Measurements from ENCODE around the gene PNLIPRP2.

Gene PNLIPRP2

GRCh38 chr10:116683166-116683565 is 62.4 kb downstream of the PNLIPRP2 start:
- DNase-seq (ENCODE audit: low read depth in 2 of 2) = no peak

DNA sequence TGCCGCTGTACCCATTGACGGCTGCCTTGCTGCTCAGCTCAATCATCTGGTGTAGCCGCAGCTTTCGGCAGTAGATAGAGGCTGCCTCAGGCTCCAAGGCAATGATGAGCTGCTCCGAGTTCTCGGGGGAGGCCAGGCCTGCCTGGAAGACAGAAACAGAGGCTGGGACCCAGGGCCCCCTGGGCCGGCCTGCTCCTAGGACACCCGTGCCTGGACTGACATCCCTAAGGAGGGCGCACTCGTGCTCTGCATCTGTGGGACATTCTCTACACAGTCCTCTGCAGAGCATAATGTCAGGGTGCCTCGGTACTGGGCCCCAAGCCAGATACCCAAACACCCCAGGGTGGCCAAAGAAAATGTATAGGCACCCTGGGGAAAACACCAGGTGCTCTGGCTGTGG is 63.1 kb downstream of the PNLIPRP2 start:
- no peak for DNase-seq (ENCODE audit: low read depth in 2 of 2)

DNA sequence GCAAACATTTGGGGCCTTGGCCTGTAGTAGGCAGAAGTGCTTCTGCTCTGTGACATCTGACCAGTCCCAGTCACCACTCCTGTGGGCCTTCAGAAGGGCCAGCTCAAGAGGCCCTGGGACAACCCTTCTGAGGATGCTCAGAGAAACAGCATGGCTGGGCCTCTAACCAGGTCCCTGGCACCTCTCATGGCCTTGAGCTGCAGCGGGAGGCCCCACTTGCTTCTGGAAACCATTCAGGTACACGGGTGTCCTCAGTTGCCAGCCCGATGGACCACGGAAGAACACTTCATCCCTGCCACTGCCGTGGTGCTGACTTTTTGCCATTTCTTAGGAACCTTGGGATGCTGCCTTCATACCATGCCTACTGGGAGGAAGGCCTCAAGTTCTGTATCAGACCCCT is 64.0 kb downstream of the PNLIPRP2 start:
- no peak for DNase-seq (ENCODE audit: low read depth in 2 of 2)

DNA sequence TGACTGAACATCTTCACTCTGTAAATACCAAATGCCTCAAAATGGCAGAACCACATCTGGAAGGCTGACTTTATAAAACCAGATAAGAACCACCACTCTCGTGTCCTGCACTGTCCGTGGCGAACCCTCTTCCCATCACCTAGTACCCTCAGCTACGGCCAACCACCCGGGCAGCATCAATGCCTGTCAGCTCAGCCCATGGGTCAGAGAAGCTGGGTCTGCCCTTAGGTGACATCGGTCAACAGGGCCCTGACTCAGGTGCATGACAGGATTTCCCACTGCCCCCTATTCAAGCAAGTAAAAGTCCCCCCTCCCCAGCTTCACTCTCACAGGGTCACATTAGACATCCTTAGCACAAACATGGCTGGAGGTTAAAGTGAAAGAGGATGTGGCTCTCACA is 65.1 kb downstream of the PNLIPRP2 start:
- DNase-seq (ENCODE audit: low read depth in 2 of 2) = no peak

DNA sequence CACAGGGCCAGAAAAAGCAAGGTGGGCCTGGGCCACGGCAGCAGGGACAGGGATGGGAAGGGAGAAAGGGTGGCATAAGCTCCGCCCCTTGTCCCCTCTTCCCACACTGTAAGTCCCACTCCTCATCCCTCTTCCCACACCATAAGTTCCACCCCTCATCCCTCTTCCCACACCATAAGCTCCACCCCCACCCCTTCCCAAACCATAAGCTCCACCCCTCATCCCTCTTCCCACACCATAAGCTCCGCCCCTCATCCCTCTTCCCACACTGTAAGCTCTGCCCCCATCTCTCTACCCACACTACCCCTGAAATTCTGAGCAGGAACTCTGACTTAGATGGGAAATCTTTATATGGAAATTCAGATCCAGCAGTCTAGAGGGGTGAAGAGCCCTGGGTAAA is 65.9 kb downstream of the PNLIPRP2 start:
- no peak for DNase-seq (ENCODE audit: low read depth in 2 of 2)

GRCh38 chr10:116687633-116688032 is 66.9 kb downstream of the PNLIPRP2 start:
- no peak for DNase-seq (ENCODE audit: low read depth in 2 of 2)

GRCh38 chr10:116688241-116688711 is 67.5 kb downstream of the PNLIPRP2 start:
- no peak for DNase-seq (ENCODE audit: low read depth in 2 of 2)

DNA sequence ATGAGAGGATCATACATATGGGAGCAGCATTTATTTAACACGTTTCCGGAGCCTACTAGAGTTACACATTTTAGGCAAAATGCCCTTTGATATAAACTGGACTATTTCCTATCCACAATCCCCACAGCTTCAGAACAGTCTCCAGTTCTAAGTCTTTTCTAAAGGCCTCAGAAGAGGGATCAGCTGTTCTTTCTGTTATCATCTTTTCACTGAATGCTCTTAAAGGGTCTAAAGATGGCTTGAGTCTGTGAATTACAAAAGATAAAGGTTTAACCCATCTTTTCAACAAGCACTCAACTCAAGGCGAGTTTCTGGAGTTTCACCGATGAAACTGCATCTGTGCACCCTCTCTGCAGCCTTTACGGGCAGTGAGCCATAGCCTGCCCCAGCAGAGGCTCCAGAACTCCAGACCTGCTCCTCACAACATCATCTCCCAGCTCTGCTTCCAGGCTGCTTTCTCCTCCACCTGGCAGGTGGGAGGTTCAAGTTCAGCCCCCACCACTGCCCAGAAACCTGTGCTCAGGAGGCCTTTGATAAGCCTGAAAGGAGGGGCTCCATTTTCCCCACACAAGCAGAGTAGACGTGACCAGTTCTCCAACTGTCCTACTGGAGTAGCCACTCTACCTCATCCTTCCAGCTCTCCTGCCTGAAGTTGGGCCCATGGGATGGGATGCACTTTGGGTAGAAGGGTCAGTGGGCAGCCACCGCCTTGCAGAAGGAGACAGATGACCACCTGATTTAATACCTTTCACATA is 68.2 kb downstream of the PNLIPRP2 start:
- no peak for DNase-seq (ENCODE audit: low read depth in 2 of 2)

GRCh38 chr10:116689744-116690143 is 69.0 kb downstream of the PNLIPRP2 start:
- DNase-seq (ENCODE audit: low read depth in 2 of 2) = no peak

DNA sequence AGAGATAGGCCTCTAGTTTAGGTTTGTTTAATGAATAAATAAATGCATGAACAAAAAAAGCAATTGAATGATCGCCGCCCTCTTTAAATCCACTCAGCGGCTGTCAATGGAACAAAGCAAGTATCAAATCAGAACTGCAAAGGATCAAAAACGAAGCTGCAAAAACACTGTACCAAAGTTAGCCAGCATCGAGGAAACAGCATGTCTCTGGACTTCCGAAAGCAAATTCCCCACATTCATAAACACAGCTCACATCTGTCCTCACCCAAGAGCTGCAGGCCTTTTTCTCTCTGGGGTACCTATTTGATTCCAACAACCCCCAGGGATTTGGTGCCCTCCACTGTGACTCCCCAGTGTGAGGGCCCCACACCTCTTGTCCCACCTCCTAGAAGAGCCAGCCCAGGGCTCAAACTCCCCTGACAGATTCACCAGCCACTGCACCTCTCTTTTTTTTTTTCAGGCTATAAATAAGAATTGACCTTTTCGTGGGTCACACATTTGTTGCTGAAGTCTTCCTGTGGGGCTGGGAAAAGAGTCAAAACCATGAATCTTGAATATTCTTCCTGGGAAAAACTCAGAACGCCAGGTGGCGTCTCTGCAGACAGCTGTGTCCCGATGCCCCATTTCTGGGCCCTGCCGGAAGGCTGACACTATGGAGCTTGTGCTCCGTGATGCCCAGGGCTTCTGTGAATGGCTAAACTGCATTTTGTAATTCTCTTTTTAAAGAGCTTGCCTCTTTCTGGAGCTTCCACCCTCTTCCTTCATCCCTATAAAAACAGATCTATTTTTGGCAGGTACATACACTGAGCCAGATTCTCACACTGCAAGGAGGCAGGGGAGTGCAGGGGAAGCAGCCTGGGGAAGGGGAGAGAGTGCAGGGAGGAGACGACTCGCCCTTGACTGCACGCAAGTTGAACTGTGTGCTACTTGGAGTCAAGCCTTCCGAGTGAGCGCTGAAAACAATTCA is 69.9 kb downstream of the PNLIPRP2 start:
- DNase-seq (ENCODE audit: low read depth in 2 of 2) = no peak

- DNase-seq (ENCODE audit: low read depth in 2 of 2) = no peak
Observed at GRCh38 chr10:116691635-116692034, 70.9 kb downstream of the PNLIPRP2 start.

DNA sequence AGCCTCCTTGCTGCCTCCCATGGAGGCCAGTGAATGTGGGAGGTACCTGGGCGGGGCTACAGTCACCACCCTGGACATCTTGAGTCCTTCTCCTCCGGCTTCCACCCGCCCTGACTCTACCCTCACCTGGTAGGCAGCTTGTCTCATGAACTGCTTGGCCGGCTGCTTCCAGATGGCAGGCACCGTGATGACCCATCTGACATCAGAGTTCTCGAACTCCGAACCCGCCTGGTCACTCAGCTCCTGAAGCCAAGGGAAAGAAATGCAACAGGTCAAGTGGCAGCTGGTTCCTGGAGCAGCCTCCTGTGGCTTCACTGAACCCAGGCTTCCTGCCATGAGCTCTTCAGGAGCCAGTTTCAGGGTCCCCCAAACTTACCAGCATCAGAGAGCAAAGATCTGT is 71.5 kb downstream of the PNLIPRP2 start:
- no peak for DNase-seq (ENCODE audit: low read depth in 2 of 2)

DNA sequence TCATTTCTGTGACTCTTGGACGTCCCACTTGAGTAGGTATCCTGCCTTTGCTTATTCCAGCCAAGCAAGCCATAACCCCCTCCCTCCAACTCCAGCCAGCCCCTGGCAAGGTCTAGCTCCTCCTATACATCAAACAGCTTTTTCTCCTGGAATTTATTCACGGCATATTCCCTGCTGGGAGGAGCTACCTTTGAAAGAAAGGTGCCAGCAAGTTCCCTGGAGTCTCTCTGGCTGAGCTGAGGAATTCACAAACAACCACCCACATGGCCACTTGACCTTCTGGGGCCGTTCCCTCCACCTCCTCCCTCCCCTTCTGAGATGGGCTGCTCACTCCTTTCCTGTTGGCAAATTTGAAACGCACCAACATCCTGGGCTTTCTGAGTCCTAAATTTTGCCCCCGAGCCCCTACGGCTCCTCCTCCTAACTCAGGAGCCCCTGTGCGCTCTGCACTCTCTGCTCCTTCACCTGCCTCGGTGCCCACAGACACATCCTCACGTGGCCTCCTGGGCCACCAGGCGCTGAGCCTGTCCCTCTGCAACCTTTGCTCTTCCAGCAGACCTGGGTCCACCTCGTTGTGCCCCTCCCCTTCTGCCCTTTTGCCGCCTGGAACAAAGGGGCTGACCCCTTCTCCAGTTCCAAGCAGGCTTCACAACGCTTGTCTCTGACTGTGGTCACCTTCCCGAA is 73.6 kb downstream of the PNLIPRP2 start:
- no peak for DNase-seq (ENCODE audit: low read depth in 2 of 2)

Data from activated CD8-positive, alpha-beta memory T cell treated with anti-CD3 and anti-CD28 coated beads for 4 hours (primary cell).